Measurements from ENCODE around the gene NRXN2.

NRXN2 gene

DNA sequence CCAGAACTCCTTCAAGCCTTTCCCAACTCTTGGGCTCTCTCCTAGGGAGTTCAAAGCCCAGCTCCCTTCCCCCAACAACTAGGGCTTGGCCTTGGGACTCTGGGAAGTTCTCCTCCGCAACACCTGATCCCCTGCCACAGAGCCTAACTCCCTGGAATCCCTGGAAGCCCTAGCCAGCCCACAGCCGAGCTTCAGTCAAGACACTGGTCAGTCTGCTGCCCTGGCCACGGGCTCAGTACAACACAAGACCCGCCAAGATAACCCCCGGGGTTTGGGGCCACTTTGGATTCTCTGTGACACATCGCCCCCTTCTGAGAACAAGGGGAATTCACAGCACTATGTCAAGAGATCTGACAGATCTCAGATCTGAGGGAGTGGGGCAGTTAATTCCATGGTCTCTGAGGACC lies 73.7 kb downstream of the NRXN2 start:
- no peak for DNase-seq (ENCODE audit: low read depth)

- no peak for DNase-seq (ENCODE audit: low read depth)
Measured at GRCh38 chr11:64648551-64648950, 74.4 kb downstream of the NRXN2 start.

- no peak for DNase-seq (ENCODE audit: low read depth)
Measured at GRCh38 chr11:64647019-64647779, 75.8 kb downstream of the NRXN2 start.

- no peak for DNase-seq (ENCODE audit: low read depth)
Measured at GRCh38 chr11:64644647-64645275, 78.2 kb downstream of the NRXN2 start.

GRCh38 chr11:64643920-64644646 lies 78.9 kb downstream of the NRXN2 start:
- no peak for DNase-seq (ENCODE audit: low read depth)

DNA sequence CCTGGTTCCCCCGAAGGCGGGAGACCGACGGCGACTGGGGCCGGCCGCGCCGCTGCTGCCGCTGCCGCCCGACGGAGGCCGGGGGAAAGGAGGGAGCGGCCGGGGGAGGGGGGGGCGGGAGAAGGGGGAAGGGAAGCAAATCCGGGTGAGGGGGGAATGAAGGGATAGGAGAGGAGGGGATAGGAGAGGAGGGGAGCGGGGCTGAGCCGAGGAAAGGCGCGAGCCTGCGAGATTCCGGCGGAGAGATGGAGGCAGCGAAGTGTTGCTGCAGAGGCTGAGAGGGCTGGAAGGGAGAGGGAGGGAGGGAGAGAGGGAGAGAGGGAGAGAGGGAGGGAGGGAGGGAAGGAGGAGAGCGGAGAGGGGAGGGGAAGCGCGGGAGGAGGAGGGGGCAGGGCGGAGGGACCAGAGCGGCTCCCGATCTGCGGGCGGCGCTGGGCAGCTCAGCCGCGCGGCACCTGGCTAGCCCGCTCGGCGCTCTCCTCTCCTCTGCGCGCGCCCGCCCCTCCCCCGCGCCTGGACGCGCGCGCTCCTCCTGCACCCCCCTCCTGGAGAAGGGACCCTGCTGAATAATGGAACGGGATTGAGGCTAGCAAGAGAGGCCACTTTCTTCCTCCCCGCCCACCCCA lies 79.6 kb downstream of the NRXN2 start:
- no peak for DNase-seq (ENCODE audit: low read depth)

DNA sequence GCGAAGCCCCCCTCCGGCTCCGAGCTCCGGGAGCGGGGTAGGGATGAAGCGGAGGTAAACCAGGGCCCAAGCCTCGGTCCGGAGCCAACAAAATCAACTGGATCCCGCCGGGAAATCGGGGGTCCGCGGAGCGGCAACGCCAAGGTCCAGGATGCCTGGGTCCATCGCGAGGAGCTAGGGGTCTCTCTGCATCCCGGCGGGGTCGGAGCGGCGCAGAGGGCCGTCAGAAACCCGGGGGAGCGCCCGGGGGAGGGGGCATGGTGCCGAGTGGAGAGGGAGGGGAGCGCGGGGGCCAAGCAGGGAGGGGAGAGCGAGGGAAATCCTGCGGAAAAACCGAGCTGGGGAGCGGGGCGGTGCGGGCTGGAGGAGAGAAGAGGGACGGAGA lies 80.1 kb downstream of the NRXN2 start:
- no peak for DNase-seq (ENCODE audit: low read depth)

- DNase-seq (ENCODE audit: low read depth) = no peak
Measured at GRCh38 chr11:64642418-64642735, 80.6 kb downstream of the NRXN2 start.

DNA sequence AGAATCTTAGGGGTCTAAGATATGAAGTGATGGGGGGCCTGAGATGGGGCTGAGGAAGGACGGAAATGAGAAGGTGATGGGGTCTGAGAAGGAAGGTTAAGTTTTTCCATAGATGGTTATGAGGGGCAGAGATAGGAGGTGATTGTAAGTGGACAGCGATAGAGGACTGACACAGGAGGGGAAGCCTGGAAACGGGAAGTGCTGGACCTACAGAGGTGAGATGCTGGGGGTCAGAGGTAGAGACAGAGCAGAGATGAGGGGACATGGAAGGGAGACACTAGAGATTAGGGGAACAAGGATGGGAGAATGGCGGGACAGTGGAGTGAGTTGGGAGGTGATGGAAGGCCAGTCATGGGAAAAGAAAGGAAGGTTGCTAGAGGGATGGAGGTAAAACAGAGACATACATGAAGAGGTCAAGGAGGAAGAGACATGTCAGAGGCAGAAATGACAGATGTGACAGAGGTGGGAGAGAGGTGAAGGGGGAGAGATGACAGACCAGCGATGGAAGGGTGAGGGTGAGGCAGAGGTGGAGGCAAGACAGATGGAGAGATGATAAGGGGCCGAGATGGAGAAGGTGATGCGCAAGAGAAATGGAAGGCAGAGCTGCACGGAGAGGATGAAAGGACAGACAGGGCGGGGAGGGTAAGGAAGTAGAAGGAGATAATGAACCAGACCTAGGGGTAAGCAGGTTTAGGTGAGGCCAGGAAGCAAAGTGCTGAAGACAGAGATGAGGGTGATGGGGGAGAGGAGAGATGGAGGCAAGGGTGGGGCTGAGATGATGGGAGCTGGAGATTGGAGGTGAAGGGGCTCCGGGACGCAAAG lies 81.2 kb downstream of the NRXN2 start:
- DNase-seq (ENCODE audit: low read depth) = no peak

DNA sequence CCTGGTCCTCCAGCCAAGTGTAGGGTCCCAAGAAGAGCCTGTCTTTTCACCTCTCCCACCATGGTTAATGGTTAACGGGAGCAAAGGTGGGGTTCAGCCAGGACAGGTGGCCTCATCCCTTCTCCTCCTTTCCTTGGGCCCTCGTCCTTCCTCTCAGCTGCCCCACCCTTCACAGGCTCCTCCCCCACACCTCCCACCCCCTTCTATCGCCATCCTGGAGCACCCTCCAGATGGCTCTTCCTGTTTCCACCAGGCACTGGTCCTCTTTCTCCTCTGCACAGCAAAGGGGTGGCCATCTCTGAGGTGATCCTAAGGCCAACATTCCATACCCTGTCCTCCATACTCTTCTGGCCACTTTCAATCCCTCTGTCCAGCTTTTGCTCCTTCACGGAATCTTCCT lies 83.1 kb downstream of the NRXN2 start:
- no peak for DNase-seq (ENCODE audit: low read depth)

- no peak for DNase-seq (ENCODE audit: low read depth)
Measured at GRCh38 chr11:64638829-64639228, 84.2 kb downstream of the NRXN2 start.

DNA sequence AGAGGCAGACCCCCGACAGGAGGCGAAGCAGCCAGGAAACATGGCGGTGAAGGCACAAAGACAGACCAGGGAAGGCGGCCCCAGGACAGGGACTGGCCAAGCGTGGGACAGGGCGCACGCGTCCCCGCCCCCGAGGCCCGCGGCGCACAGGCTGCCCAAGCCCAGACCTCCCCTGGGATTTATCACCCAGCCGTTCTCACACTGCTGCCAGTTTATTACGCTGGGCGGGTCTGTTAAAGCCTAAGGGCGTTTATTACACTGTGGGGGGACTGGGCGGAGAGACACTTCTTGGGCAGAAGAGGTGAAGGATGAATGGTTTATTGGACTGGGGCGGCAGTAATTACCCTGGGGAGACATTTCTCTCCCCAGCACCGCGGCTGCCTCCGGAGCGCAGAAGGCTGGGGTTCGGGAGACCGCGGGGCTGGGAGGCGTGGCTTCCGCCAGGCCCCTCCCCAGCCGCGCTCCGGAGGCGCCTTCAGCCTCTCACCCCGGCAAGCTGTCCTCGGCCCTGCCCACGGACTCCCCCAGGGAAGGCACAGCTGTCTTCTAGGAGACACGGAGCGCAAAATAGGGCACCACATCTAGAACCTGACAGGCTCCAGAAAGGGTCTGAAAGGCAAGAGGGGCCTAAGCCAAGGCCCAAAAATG lies 84.9 kb downstream of the NRXN2 start:
- no peak for DNase-seq (ENCODE audit: low read depth)

GRCh38 chr11:64637334-64638017 lies 85.5 kb downstream of the NRXN2 start:
- DNase-seq (ENCODE audit: low read depth) = no peak

- no peak for DNase-seq (ENCODE audit: low read depth)
Measured at GRCh38 chr11:64633555-64634159, 89.3 kb downstream of the NRXN2 start.

DNA sequence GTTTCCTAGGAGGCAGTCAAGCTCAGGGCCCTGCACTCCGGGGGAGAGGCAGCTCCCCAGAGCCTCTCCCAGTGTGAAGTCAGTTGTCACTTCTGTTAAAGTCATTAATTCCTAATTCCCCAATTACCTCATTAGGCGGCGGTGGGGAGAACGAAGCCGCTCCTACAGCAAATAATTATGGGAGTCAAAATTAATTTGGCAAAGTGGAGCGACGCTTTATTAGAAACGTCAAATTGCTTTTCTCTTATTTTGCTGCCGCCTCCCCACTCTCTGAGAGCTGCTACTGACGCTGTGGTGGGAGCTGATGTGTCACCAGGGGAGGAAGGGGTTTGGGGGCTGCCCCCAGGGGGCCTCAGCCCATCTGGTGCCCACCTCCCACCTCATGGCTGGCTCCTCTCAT lies 90.3 kb downstream of the NRXN2 start:
- DNase-seq (ENCODE audit: low read depth) = no peak

- DNase-seq (ENCODE audit: low read depth) = no peak
Measured at GRCh38 chr11:64632237-64632636, 90.8 kb downstream of the NRXN2 start.

- DNase-seq (ENCODE audit: low read depth) = no peak
Measured at GRCh38 chr11:64631675-64632074, 91.3 kb downstream of the NRXN2 start.

GRCh38 chr11:64629796-64630562 lies 93.0 kb downstream of the NRXN2 start:
- DNase-seq (ENCODE audit: low read depth) = no peak

- DNase-seq (ENCODE audit: low read depth) = no peak
Measured at GRCh38 chr11:64629103-64629502, 93.9 kb downstream of the NRXN2 start.

GRCh38 chr11:64628596-64628995 lies 94.4 kb downstream of the NRXN2 start:
- DNase-seq (ENCODE audit: low read depth) = no peak

All from stimulated activated CD8-positive, alpha-beta memory T cell treated with anti-CD3 and anti-CD28 coated beads, Interleukin-7, amount 100 ng/mL, for 24 hours (primary cell).